Measurements from ENCODE around the gene PRDM13. TPM values are rescaled to one million over a fixed set of nuclear protein-coding genes. Genes with fewer than 3 reads are reported as not detected.
A peak's percentile ranks its signal among the peaks of the same experiment; 100 is the strongest.

Gene PRDM13
- total and polyA plus RNA-seq, 12 donors, result not detected

DNA sequence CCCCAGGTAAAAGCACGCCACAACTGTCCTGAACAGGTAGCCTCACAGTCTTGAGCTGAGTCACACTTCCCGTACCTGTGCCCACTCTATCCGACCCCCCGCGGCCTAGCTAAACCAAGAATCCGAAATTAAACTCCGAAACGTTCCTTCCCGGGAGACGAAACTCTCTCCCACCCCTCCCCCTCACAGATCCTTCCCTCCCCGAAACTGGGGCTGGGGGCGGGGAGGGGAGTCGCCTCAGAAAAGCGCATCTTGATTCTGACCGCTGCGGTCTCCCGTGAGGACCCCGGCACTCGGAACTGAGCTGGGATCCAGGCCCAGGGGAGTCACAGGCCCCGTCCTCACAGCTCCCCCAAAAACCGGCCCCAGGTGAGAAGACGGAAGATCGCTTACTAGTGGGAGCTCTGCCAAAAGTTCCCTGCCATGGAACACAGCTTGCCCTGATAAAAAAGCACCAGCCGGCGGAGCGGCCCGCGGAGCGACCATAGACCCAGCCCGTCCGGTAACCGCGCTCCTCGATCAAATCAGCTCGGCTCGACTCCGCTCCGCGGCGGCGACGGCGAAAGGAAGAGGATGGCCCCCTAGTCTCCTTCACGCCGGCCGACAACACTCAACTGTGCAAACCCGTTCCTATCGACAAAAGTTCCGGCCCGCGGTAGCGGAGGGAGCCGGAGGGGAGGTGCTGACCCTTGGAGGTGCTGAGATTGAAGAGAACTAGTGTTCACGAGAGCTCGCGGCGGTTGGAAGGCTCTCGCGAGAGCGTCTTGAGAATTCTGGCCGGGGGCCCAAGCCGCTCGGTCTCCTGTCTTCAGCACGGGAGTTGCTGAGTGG, 38.3 kb upstream of the PRDM13 start, which contains the start of gene CCNC:
TSS of gene CCNC (minus strand) at position 558 of the 831 bp plus-strand sequence. CDS start at position 425, 133 bp downstream.
- Histone ChIP-seq H3K9me3 (replicated peaks in 1 of 3) (no peaks in the 10 kb centered on the region), H3K4me1 (replicated peaks in 1 of 2) (peaks cover 10 to 43% of the 10 kb centered on the region in 2 donors), H3K27ac (peak within 1 kb of the TSS in 4 of 5 donors; percentile 20 to 79 (median 75)), H3K4me3 (peak within 1 kb of the TSS; percentile 26 to 92 (median 71)), H3K27me3 (no peaks in the 10 kb centered on the region), H3K36me3 (replicated peaks in 1 of 2) (no peaks in the 10 kb centered on the region)
- 0 to 1% (median 1%) methylated on average over 23 to 64 of the region's 64 CpGs for WGBS, 4 donors
- TF ChIP-seq POLR2A (IDR thresholded peaks at IDR 0.05), result peak; percentile 68 to 86
- TF ChIP-seq, protein P1, sequence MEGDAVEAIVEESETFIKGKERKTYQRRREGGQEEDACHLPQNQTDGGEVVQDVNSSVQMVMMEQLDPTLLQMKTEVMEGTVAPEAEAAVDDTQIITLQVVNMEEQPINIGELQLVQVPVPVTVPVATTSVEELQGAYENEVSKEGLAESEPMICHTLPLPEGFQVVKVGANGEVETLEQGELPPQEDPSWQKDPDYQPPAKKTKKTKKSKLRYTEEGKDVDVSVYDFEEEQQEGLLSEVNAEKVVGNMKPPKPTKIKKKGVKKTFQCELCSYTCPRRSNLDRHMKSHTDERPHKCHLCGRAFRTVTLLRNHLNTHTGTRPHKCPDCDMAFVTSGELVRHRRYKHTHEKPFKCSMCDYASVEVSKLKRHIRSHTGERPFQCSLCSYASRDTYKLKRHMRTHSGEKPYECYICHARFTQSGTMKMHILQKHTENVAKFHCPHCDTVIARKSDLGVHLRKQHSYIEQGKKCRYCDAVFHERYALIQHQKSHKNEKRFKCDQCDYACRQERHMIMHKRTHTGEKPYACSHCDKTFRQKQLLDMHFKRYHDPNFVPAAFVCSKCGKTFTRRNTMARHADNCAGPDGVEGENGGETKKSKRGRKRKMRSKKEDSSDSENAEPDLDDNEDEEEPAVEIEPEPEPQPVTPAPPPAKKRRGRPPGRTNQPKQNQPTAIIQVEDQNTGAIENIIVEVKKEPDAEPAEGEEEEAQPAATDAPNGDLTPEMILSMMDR (IDR thresholded peaks at IDR 0.05), result no peak
- intact Hi-C loops (cut with DNase I), result no loop called here
- DNase-seq, result peak; percentile 93 to 98 (median 96)

DNA sequence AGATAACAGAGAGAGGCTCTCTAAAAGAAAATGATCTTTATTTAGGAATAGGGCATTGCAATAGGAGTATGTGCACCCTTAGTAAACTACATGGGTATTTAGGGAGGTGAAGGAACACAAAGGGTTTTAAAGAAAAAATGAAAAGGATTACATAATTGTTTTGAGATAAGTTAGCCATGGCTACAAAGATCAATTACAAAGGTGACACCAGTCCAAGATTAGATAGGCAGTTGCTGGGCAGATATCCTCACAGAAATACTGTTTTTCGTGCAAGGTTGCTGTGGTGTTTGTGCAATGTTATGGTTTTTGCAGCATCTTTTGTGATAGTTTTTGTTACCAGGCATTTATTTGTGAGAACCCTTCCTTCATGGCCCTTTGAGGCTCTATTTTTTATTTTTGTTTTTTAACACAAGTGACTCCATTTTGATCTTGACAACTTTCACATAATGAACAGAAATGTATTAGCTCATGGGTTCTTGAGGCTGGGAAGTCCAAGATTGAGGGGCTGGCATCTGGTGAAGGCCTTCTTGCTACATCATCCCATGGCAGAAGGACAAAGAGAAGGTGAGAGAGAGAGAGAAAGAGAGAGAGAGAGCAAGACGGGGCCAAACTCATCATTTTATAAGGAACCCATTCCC, 32.5 kb upstream of the PRDM13 start:
- no peak overlapping the region for H3K27ac ChIP-seq
- no peaks in the 10 kb centered on the region for H3K9me3 ChIP-seq (replicated peaks in 1 of 3)
- TF ChIP-seq, protein P1 (IDR thresholded peaks at IDR 0.05), result no peak
- no peak for TF ChIP-seq POLR2A (IDR thresholded peaks at IDR 0.05)
- H3K4me3 ChIP-seq, result no peak overlapping the region
- no peaks in the 10 kb centered on the region for H3K4me1 ChIP-seq (replicated peaks in 1 of 2)
- intact Hi-C loops (cut with DNase I), result no loop called here
- WGBS, 4 donors, result 76 to 88% (median 83%) methylated on average over 2 of the region's 2 CpGs
- H3K27me3 ChIP-seq, result no peaks in the 10 kb centered on the region
- no peak for DNase-seq
- H3K36me3 ChIP-seq (replicated peaks in 1 of 2), result no peaks in the 10 kb centered on the region

DNA sequence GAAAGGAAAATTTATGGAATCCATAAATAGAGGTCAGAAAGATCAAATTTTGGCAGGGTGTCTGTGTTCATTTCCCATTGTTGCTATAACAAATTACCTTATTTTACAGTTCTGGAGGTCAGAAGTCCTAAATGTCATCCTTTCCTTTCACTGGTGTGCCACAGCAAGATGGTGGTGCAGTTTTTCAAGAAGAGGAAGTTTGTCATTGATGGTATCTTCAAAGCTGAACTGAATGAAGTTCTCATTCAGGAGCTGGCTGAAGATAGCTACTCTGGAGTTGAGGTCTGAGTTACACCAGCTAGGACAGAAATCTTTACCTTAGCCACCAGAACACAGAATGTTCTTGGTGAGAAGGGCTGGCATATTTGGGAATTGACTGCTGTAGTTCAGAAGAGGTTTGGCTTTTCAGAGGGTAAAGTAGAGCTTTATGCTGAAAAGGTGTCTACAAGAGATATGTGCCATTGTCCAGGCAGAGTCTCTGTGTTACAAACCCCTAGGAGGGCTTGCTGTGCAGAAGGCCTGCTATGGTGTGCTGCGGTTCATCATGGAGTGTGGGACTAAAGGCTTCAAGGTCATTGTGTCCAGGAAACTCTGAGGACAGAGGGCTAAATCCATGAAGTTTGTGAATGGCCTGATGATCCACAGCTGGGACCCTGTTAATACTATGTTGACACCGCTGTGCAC, 30.9 kb upstream of the PRDM13 start:
- Histone ChIP-seq H3K4me3 (no peak overlapping the region), H3K27ac (no peak overlapping the region), H3K4me1 (replicated peaks in 1 of 2) (no peaks in the 10 kb centered on the region), H3K9me3 (replicated peaks in 1 of 3) (no peaks in the 10 kb centered on the region), H3K36me3 (replicated peaks in 1 of 2) (no peaks in the 10 kb centered on the region), H3K27me3 (no peaks in the 10 kb centered on the region)
- 97 to 100% (median 99%) methylated on average over 1 to 2 of the region's 2 CpGs for WGBS, 4 donors
- DNase-seq, result no peak
- intact Hi-C loops (cut with DNase I), result no loop called here
- no peak for TF ChIP-seq POLR2A (IDR thresholded peaks at IDR 0.05)
- TF ChIP-seq, protein P1 (IDR thresholded peaks at IDR 0.05), result no peak

DNA sequence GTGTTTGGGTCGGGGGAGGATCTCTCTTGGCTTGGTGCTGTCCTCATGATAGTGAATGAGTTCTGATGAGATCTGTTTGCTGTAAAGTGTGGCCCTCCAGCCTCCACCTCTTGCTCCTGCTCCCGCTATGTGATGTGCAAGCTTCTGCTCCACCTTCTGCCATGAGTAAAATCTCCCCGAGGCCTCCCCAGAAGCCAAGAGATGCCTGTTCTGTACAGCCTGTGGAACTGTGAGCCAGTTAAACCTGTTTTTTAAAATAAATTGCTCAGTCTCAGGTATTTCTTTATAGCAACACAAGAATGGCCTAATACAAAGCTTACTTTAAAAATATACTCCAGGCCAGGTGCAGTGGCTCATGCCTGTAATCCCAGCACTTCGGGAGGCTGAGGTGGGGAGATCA, 26.9 kb upstream of the PRDM13 start:
- intact Hi-C loops (cut with DNase I), result no loop called here

More for the DNA sequence above, 26.9 kb upstream of the PRDM13 start:
- Histone ChIP-seq H3K4me1 (replicated peaks in 1 of 2) (no peaks in the 10 kb centered on the region), H3K9me3 (replicated peaks in 1 of 3) (no peaks in the 10 kb centered on the region), H3K36me3 (replicated peaks in 1 of 2) (no peaks in the 10 kb centered on the region), H3K27me3 (no peaks in the 10 kb centered on the region), H3K27ac (no peak overlapping the region), H3K4me3 (no peak overlapping the region)
- TF ChIP-seq, protein P1 (IDR thresholded peaks at IDR 0.05), result no peak
- no peak for TF ChIP-seq POLR2A (IDR thresholded peaks at IDR 0.05)
- 76 to 94% (median 84%) methylated on average over 4 of the region's 4 CpGs for WGBS, 4 donors
- no peak for DNase-seq

Data from adrenal gland (tissue), 12 donors.